DND-41 (cell line): ENCODE measurements around the gene PRDM2.

Source experiments
- ATAC-seq: fragments of 200-7000 bp; cut with Tn5 transposase; 3 replicates; pipeline ENCODE4 v1.9.1; 2021; ENCODE audit warnings: low read depth; ENCODE audit not compliant: insufficient read depth
- DNase-seq: peaks from one replicate; pipeline ENCODE4 v3.0.0-alpha.2; 2020
- H2AFZ ChIP-seq: 2 replicates; pipeline ENCODE4 v1.6.0; 2012; ENCODE audit warnings: low read depth, low read length
- H3K27ac ChIP-seq: 2 replicates; pipeline ENCODE4 v1.5.1; 2012; ENCODE audit warnings: low read length, inconsistent platforms
- H3K27me3 ChIP-seq: fragments of 200-600 bp; sonication (generic); 2 replicates; pipeline ENCODE4 v1.6.0; 2012; ENCODE audit warnings: low read length, mild to moderate bottlenecking, inconsistent platforms; ENCODE audit not compliant: insufficient read depth, poor library complexity
- H3K36me3 ChIP-seq: 2 replicates; pipeline ENCODE4 v1.5.1; 2012; ENCODE audit warnings: low read length, inconsistent platforms; ENCODE audit not compliant: insufficient read depth
- H3K4me1 ChIP-seq: 2 replicates; pipeline ENCODE4 v1.5.1; 2012; ENCODE audit warnings: mild to moderate bottlenecking, low read length; ENCODE audit not compliant: insufficient read depth
- H3K4me2 ChIP-seq: 2 replicates; pipeline ENCODE4 v1.6.0; 2012; ENCODE audit warnings: mild to moderate bottlenecking, moderate library complexity, low read length, inconsistent platforms; ENCODE audit not compliant: insufficient read depth
- H3K4me3 ChIP-seq, 2 experiments: fragments of 200-600 bp in 1 of 2; shearing (Covaris generic) in 1 of 2; 2 replicates each; pipeline ENCODE4 v1.5.1; 2012 to 2016; ENCODE audit warnings: inconsistent platforms in 2 of 2, low read length in 2 of 2, mild to moderate bottlenecking in 2 of 2, low read depth in 1 of 2, moderate library complexity in 1 of 2
- H3K79me2 ChIP-seq: 2 replicates; pipeline ENCODE4 v1.6.0; 2012; ENCODE audit warnings: low read length, inconsistent platforms; ENCODE audit not compliant: insufficient read depth
- H3K9ac ChIP-seq: 2 replicates; pipeline ENCODE4 v1.6.0; 2012; ENCODE audit warnings: low read depth, mild to moderate bottlenecking, inconsistent platforms, low read length, moderate library complexity
- H3K9me3 ChIP-seq: 2 replicates; pipeline ENCODE4 v1.5.1; 2012; ENCODE audit warnings: low read length, moderate library complexity, mild to moderate bottlenecking, inconsistent platforms; ENCODE audit not compliant: insufficient read depth, severe bottlenecking
- H4K20me1 ChIP-seq: 2 replicates; pipeline ENCODE4 v1.6.0; 2012; ENCODE audit warnings: low read length; ENCODE audit not compliant: insufficient read depth
- CTCF ChIP-seq: IDR thresholded peaks from 2 replicates; pipeline ENCODE4 v1.5.1; 2012; ENCODE audit warnings: borderline replicate concordance, low read length, moderate library complexity, mild to moderate bottlenecking; ENCODE audit not compliant: poor library complexity, severe bottlenecking; ENCODE audit errors: extremely low read depth
- EZH2 ChIP-seq: IDR thresholded peaks from 3 replicates; pipeline ENCODE4 v1.6.1; 2012; ENCODE audit warnings: borderline replicate concordance, low read depth, mild to moderate bottlenecking, moderate library complexity, low read length, inconsistent platforms; ENCODE audit not compliant: severe bottlenecking

PRDM2 gene

GRCh38 chr1:13754510-13755103 lies 54.6 kb downstream of the PRDM2 start:
- DNase-seq (no peak), ATAC-seq (no peak)
- H2AFZ ChIP-seq, result no peak overlapping the region
- no peak overlapping the region for H3K4me3 ChIP-seq
- H3K27ac ChIP-seq, result no peak overlapping the region
- H3K9ac ChIP-seq, result no peak overlapping the region
- H3K4me1 ChIP-seq, result peaks cover 26% of the 10 kb centered on the region
- H4K20me1 ChIP-seq, result peaks cover 81% of the 10 kb centered on the region
- no peaks in the 10 kb centered on the region for H3K27me3 ChIP-seq
- H3K79me2 ChIP-seq, result peaks cover 99% of the 10 kb centered on the region
- peaks cover 15% of the 10 kb centered on the region for H3K36me3 ChIP-seq
- no peak overlapping the region for H3K4me2 ChIP-seq
- TF ChIP-seq CTCF (no peak), EZH2 (no peak)
- no peaks in the 10 kb centered on the region for H3K9me3 ChIP-seq

- H3K27ac ChIP-seq, result no peak overlapping the region
- H3K36me3 ChIP-seq, result peaks cover 15% of the 10 kb centered on the region
- no peak overlapping the region for H3K9ac ChIP-seq
- no peak overlapping the region for H3K4me3 ChIP-seq
- TF ChIP-seq EZH2, result no peak
- TF ChIP-seq CTCF, result no peak
- peaks cover 88% of the 10 kb centered on the region for H4K20me1 ChIP-seq
- H3K79me2 ChIP-seq, result peaks cover 99% of the 10 kb centered on the region
- DNase-seq (no peak), ATAC-seq (no peak)
- H3K4me2 ChIP-seq, result peak overlapping the region; percentile 13; the same call in 1 of the 2 replicates
- H3K9me3 ChIP-seq, result no peaks in the 10 kb centered on the region
- no peaks in the 10 kb centered on the region for H3K27me3 ChIP-seq
- H3K4me1 ChIP-seq, result peaks cover 7% of the 10 kb centered on the region; the same call in 1 of the 2 replicates
- no peak overlapping the region for H2AFZ ChIP-seq
These were observed 56.7 kb downstream of the PRDM2 start for GRCh38 chr1:13756557-13757315.

- no peak overlapping the region for H3K4me3 ChIP-seq
- no peaks in the 10 kb centered on the region for H3K27me3 ChIP-seq
- DNase-seq, result no peak
- H3K4me2 ChIP-seq, result no peak overlapping the region
- H3K9ac ChIP-seq, result no peak overlapping the region
- no peak for TF ChIP-seq EZH2
- no peak for TF ChIP-seq CTCF
- H3K79me2 ChIP-seq, result peaks cover 99% of the 10 kb centered on the region
- H4K20me1 ChIP-seq, result peaks cover 88% of the 10 kb centered on the region
- H3K4me1 ChIP-seq, result peaks cover 4% of the 10 kb centered on the region; the same call in 1 of the 2 replicates
- no peak overlapping the region for H3K27ac ChIP-seq
- H3K9me3 ChIP-seq, result no peaks in the 10 kb centered on the region
- H2AFZ ChIP-seq, result no peak overlapping the region
- ATAC-seq, result no peak
- peaks cover 17% of the 10 kb centered on the region for H3K36me3 ChIP-seq
These were observed 57.7 kb downstream of the PRDM2 start for GRCh38 chr1:13757693-13758092.
